Measurements from ENCODE around the gene TMEM255B.

The TMEM255B gene

DNA sequence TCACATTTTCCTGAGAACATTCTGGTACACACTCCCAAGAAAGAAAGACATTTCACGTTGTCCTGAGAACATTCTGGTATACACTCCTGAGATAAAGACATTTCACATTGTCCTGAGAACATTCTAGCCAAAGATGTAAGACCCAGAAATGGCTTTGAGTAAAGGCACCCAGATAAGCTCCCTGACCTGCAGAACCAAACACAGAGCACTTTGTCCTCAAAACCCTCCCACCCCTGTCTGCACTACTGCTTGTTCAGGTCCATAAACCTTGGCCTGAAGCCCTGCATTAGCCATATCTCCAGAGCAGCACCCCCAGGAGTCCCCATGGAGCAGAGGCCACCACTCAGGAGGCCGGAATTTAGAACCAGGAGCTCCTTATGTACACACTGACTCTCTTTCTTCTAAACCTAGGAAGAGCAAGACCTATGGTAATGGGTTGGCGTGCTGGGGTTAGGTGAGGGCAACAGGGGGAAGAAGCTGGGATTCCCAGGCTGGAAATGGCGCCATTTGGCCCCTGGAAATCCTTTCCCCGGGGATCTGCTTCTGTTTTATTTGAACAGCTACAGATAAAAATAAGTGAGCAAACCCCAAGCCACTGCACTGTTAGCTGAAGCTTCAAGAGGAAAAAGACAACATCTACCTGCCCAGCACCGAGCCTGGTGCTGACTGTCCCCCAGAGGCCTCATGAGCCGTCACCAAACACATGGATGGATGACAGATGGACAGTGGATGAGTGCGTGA is 91.1 kb downstream of the TMEM255B start:
- TF ChIP-seq, protein P1, sequence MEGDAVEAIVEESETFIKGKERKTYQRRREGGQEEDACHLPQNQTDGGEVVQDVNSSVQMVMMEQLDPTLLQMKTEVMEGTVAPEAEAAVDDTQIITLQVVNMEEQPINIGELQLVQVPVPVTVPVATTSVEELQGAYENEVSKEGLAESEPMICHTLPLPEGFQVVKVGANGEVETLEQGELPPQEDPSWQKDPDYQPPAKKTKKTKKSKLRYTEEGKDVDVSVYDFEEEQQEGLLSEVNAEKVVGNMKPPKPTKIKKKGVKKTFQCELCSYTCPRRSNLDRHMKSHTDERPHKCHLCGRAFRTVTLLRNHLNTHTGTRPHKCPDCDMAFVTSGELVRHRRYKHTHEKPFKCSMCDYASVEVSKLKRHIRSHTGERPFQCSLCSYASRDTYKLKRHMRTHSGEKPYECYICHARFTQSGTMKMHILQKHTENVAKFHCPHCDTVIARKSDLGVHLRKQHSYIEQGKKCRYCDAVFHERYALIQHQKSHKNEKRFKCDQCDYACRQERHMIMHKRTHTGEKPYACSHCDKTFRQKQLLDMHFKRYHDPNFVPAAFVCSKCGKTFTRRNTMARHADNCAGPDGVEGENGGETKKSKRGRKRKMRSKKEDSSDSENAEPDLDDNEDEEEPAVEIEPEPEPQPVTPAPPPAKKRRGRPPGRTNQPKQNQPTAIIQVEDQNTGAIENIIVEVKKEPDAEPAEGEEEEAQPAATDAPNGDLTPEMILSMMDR (IDR thresholded peaks at IDR 0.05; ENCODE audit: insufficient read depth, low read depth, low read length, missing control alignments) = no peak
- no peak for DNase-seq (ENCODE audit: low read depth)
- H3K4me3 ChIP-seq (ENCODE audit: low read length) = no peak overlapping the region

DNA sequence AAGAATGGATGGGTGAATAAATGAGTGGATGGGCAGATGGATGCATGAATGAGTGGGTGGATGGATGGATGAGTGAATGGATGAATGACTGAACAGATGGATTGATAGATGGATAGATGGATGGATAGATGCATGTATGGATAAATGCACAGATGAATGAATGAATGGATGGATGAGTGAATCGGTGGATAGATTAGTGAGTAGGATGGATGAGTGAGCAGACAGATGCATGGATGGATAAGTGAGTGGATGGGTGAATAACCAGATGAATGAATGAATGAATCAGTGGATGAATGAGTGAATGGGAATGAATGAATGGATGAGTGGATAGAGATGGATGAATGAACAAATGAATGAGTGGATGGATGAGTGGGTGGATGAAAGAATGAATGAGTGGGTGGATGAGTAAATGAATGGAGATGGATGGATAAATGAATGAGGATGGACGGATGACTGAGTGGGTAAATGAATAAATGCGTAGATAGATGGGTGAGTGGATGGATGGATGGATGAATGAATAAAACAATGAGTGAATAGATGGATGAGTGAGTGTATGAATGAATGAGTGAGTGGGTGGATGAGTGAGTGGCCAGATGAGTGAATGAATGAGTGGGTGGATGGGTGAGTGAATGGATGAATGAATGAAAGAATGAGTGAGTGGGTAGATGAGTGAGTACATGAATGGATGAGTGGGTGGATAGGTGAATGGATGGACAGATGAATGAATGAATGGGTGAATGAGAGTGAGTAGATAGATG is 91.9 kb downstream of the TMEM255B start:
- H3K4me3 ChIP-seq (ENCODE audit: low read length) = no peak overlapping the region
- no peak for DNase-seq (ENCODE audit: low read depth)
- TF ChIP-seq, protein P1 (IDR thresholded peaks at IDR 0.05; ENCODE audit: insufficient read depth, low read depth, low read length, missing control alignments) = no peak

DNA sequence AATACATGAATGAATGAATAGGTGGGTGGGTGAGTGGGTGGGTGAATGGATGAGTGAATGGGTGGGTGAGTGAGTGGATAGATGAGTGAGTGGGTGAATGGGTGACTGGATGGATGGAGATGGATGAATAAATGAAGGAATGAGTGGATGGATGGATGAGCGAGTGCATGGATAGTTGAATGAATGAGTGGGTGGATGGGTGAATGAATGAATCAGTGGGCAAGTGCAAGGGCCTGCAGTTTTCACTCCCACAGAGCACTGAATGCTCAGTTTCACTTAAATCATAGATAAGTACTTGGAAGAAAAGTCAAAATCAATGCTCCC is 92.4 kb downstream of the TMEM255B start:
- DNase-seq (ENCODE audit: low read depth) = no peak
- no peak overlapping the region for H3K4me3 ChIP-seq (ENCODE audit: low read length)
- TF ChIP-seq, protein P1 (IDR thresholded peaks at IDR 0.05; ENCODE audit: insufficient read depth, low read depth, low read length, missing control alignments) = no peak

DNA sequence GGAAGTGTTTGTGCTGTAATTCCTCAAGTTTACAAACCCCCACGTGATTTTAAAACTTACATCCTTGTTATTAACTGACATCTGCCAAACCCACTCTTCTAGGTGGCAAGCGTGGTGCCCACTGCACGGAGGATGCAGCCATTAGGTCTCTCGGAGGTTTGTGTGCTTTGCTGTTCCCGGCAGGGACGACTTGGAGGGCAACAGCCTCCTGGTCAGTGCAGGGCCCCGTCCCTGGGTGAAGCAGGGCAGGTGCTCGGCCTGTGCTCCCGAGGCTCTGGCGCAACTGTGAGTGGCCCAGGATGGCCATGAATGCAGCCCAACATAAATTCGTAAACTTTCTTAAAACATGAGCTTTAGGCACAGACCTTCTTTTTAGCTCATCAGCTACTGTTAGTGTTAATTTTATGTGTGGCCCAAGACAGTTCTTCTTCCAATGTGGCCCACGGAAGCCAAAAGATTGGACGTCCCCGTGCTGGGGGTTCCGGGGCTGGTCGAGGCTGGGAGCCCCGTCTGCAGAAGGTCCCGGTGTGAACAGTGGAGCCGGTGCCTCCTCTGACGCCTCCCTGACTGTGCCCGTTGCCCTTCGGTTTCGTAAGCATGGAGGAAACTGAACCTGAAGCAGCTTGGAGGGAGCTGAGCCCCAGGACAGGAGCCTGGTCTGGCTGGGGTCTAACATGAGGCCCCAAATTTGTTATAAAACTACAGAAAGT is 93.0 kb downstream of the TMEM255B start:
- DNase-seq (ENCODE audit: low read depth) = no peak
- TF ChIP-seq, protein P1 (IDR thresholded peaks at IDR 0.05; ENCODE audit: insufficient read depth, low read depth, low read length, missing control alignments) = no peak
- H3K4me3 ChIP-seq (ENCODE audit: low read length) = no peak overlapping the region

DNA sequence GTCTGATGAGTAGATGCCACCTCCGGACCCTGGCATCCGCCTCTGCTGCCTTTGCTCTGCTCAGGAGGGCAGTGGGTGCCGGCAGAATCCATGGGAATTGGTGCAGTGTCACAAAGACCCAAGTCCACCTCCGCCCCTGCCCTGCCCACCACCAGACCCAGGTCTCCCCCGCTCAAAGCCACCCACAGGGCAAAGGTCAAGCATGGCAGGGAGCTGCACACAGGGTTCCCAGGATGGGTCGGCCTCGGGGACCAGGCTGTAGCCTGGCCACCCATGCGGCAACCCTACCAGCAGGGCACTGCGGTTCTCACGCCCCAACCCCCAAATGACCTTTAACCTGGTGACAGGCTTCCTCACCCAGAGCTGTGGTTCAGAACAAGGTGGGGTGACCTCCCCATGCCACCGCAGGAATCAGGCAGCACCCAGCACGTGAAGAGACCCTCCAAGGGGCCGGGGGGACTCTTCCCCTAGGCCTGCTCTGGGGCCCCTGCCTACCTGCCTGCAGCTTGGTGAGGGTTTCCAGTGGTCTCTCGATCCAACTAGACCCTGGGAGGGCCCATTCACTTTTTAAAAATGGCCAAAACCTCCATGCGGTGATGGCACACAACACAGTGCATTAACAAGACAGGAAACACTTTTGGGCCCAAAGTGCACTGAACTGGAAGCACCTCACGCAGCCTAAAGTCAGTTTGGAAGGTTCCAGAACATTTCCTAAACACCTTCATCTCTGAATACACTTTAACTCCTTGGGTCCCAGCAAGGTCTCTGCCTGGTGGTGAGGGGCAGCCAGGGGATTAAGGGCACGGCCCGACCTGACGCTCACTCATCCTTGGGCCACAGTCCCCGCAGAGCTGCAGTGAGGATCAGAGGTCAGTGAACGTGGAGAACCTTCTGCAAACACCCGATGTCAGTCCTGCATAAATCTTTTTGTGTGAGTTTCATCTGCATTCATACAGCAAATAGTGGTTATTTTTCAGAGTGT is 93.8 kb downstream of the TMEM255B start:
- DNase-seq (ENCODE audit: low read depth) = no peak
- no peak overlapping the region for H3K4me3 ChIP-seq (ENCODE audit: low read length)
- TF ChIP-seq, protein P1 (IDR thresholded peaks at IDR 0.05; ENCODE audit: insufficient read depth, low read depth, low read length, missing control alignments) = no peak

DNA sequence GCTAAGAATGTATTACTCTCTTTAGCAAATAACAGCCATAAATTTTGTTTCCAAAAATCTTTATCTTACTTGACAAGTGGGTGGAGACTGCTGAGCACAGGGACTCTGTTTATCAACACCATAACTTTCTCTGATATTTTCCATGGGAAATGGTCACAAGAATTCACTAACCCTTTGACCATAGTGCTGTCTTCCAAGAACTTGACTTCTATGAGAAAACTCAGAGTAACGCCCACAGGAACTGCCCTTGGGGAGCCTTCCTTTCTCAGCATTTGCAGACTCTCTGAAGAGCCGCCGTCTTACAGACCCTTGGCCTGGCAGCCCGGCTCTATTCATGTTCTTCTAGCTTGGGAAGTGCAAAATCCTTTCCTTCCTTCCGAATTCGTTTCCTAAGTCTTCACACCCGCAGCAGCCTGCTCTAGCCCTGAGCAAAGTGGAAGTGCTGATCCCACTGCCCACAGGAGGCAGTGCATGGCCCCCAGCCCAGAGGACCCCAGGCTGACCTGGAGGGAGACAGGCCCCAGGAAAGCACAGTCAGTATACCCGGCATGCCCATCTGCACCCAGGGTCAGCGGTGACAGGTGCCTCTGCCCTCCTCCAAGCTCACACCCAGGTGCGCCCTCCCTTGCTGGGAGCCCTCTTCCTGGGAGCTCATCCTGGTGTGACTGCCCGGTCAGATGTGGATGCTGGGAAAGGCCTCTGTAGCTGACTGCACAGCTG is 94.7 kb downstream of the TMEM255B start:
- no peak for DNase-seq (ENCODE audit: low read depth)
- no peak overlapping the region for H3K4me3 ChIP-seq (ENCODE audit: low read length)
- TF ChIP-seq, protein P1 (IDR thresholded peaks at IDR 0.05; ENCODE audit: insufficient read depth, low read depth, low read length, missing control alignments) = no peak

All from epithelial cell of esophagus (primary cell).